T-helper 17 cell (primary cell): ENCODE measurements around the gene HRAS. TPM values are rescaled to one million over a fixed set of nuclear protein-coding genes. Genes with fewer than 3 reads are reported as not detected.
A peak's percentile ranks its signal among the peaks of the same experiment; 100 is the strongest.

Experiments used
- ATAC-seq: fragments of 150-1000 bp; cut with Tn5 transposase; 2 replicates; pipeline ENCODE4 v1.10.0; 2021; ENCODE audit warnings: mild to moderate bottlenecking, moderate library complexity
- DNase-seq, 3 donors: peaks; one replicate each; pipeline versions ENCODE4 v3.0.0 to v3.0.0-alpha.2; 2020 to 2021
- H3K9me3 ChIP-seq: one replicate; pipeline ENCODE4 v1.7.0; 2013; ENCODE audit warnings: low read length, mild to moderate bottlenecking; ENCODE audit not compliant: control insufficient read depth, poor library complexity, severe bottlenecking
- H3K27ac Mint-ChIP-seq: one replicate; pipeline ENCODE4 v1.8.0; 2022; ENCODE audit warnings: mild to moderate bottlenecking, moderate library complexity, mixed read lengths
- H3K27me3 Mint-ChIP-seq: one replicate; pipeline ENCODE4 v1.8.0; 2022; ENCODE audit warnings: mixed read lengths
- H3K36me3 Mint-ChIP-seq: one replicate; pipeline ENCODE4 v1.8.0; 2022; ENCODE audit warnings: low read depth, mixed read lengths
- H3K4me1 Mint-ChIP-seq: one replicate; pipeline ENCODE4 v1.8.0; 2022; ENCODE audit warnings: mild to moderate bottlenecking, mixed read lengths
- H3K4me3 Mint-ChIP-seq: one replicate; pipeline ENCODE4 v1.8.0; 2022; ENCODE audit warnings: mild to moderate bottlenecking, moderate library complexity, mixed read lengths
- total RNA-seq, 4 donors: library from RNA in 2 of 4; stranded (reverse) in 2 of 4; gene quantifications; one replicate each; pipeline ENCODE4 v1.2.3 and lab custom pipeline; 2022 to 2026

The HRAS gene
- total RNA-seq, 2 donors from 2014 or later = 31.4 TPM

GRCh38 chr11:512761-513595, 22.4 kb downstream of the HRAS start:
- H3K36me3 Mint-ChIP-seq = no peaks in the 10 kb centered on the region
- H3K27ac Mint-ChIP-seq = no peak overlapping the region
- no peaks in the 10 kb centered on the region for H3K27me3 Mint-ChIP-seq
- DNase-seq = no peak
- peak overlapping the region; percentile 43 for H3K4me3 Mint-ChIP-seq
- ATAC-seq = no peak
- H3K9me3 ChIP-seq = no peaks in the 10 kb centered on the region
- H3K4me1 Mint-ChIP-seq = no peaks in the 10 kb centered on the region

GRCh38 chr11:508956-509355, 26.4 kb downstream of the HRAS start:
- Mint-ChIP-seq H3K27me3 (no peaks in the 10 kb centered on the region), H3K4me3 (no peak overlapping the region), H3K4me1 (peaks cover 8% of the 10 kb centered on the region), H3K27ac (no peak overlapping the region), H3K36me3 (no peaks in the 10 kb centered on the region)
- DNase-seq (no peak), ATAC-seq (no peak)
- H3K9me3 ChIP-seq = no peaks in the 10 kb centered on the region

DNA sequence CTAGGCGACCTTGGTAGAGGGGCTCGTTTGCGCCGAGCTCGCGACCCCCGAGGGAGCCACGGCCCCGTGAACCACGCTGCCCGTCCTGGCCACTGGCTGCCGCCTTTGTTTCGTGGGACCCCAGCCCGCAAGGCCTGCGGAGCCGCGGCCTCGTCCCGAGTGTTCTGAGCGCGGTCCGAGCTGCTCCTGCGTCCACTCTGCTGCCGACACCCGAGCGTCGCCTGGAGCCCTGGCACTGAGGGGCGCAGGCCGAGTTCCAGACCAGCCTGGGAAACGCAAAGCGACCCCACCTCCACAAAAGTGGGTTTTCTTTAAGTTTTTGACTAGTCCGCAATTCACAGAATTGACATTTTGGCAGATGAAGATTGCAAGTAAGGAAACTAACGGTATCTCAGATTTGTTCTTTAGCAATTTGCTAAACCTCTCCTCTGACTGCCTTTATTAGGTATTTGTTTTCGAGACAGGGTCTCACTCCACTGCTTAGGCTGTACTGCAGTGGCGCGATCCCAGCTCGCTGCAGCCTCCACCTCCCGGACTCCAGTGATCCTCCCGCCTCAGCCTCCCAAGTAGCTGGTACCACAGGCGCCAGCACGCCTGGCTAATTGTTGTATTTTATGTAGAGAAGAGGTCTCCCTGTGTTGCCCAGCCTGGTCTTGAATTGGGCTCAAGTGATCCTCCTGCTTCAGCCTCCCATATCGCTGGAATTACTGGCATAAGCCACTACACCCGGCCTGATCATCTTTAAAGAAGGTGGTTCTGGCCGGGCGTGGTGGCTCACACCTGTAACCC, 27.5 kb downstream of the HRAS start:
- no peaks in the 10 kb centered on the region for H3K9me3 ChIP-seq
- H3K4me3 Mint-ChIP-seq = peak overlapping the region; percentile 97
- ATAC-seq (no peak), DNase-seq (no peak)
- H3K27ac Mint-ChIP-seq = no peak overlapping the region
- peaks cover 14% of the 10 kb centered on the region for H3K4me1 Mint-ChIP-seq
- H3K27me3 Mint-ChIP-seq = no peaks in the 10 kb centered on the region
- no peaks in the 10 kb centered on the region for H3K36me3 Mint-ChIP-seq

GRCh38 chr11:506995-507726, 28.2 kb downstream of the HRAS start, which contains the start of gene RNH1:
Gene RNH1, minus strand, starts transcription at chr11:507242. Its CDS starts 5,080 bp downstream, at chr11:502162.
- H3K27me3 Mint-ChIP-seq = no peaks in the 10 kb centered on the region
- ATAC-seq = peak; percentile 81
- no peaks in the 10 kb centered on the region for H3K36me3 Mint-ChIP-seq
- peak within 1 kb of the TSS; percentile 97 for H3K27ac Mint-ChIP-seq
- H3K9me3 ChIP-seq = no peaks in the 10 kb centered on the region
- H3K4me3 Mint-ChIP-seq = peak within 1 kb of the TSS; percentile 97
- H3K4me1 Mint-ChIP-seq = peaks cover 16% of the 10 kb centered on the region
- DNase-seq = peak; percentile 98 to 100 (median 99)

DNA sequence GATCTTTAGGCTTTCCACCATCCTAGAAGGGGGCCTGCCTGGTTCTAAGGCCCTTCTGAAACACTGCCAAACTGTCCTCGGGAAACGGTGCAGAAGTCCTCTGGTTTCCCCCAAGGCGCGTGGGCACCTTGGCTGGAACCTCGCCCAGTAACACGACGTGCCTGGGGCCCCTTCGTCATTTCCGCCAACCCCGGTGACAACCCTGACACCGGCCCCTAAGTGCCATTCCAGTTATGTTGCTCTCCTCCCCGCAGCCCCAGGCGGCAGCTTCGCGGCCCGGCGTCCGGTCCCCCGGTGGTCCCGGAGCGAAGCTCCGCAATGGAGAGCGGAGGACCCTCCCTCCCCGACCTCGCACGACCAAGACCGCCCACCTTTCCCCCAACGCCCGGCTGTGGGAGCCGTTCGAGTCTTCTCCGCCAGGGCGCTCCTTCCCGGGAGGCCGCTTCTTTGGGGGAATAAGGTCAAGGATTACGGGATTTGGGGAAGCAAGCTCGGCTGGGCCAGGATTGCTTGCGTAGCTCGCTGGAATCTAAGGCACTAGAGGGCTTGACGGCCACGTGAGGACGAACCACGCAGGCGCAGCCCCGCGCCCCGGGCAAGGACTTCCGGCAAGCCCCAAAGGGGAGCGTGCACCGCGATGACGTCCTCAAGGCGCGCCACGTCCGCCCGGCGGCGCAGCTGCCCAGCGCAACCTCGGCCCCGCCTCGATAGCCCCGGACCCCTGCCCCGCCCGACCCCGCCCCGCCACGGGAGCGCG, 29.0 kb downstream of the HRAS start:
- peak overlapping the region; percentile 97 for H3K27ac Mint-ChIP-seq
- peak; percentile 76 for ATAC-seq
- H3K4me3 Mint-ChIP-seq = peak overlapping the region; percentile 97
- DNase-seq = peak; percentile 95 to 98 (median 96)
- no peaks in the 10 kb centered on the region for H3K9me3 ChIP-seq
- peaks cover 16% of the 10 kb centered on the region for H3K4me1 Mint-ChIP-seq
- no peaks in the 10 kb centered on the region for H3K36me3 Mint-ChIP-seq
- H3K27me3 Mint-ChIP-seq = no peaks in the 10 kb centered on the region

DNA sequence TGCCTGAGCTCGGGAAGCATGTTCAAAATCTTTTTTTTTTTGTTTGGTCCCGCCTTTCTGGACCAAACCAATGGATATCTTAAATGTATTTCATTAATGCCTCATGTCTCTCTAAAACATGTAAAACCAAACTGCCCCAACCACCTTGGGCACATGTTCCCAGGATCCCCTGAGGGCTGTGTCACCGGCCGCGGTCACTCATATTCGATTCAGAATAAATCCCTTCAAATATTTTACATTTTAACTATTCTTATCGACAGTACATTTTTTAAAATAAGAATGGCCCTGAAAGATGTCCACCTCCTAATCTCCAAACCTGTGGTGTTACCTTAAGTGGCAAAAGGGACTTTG, 30.4 kb downstream of the HRAS start:
- H3K36me3 Mint-ChIP-seq = no peaks in the 10 kb centered on the region
- no peak for DNase-seq

DNA sequence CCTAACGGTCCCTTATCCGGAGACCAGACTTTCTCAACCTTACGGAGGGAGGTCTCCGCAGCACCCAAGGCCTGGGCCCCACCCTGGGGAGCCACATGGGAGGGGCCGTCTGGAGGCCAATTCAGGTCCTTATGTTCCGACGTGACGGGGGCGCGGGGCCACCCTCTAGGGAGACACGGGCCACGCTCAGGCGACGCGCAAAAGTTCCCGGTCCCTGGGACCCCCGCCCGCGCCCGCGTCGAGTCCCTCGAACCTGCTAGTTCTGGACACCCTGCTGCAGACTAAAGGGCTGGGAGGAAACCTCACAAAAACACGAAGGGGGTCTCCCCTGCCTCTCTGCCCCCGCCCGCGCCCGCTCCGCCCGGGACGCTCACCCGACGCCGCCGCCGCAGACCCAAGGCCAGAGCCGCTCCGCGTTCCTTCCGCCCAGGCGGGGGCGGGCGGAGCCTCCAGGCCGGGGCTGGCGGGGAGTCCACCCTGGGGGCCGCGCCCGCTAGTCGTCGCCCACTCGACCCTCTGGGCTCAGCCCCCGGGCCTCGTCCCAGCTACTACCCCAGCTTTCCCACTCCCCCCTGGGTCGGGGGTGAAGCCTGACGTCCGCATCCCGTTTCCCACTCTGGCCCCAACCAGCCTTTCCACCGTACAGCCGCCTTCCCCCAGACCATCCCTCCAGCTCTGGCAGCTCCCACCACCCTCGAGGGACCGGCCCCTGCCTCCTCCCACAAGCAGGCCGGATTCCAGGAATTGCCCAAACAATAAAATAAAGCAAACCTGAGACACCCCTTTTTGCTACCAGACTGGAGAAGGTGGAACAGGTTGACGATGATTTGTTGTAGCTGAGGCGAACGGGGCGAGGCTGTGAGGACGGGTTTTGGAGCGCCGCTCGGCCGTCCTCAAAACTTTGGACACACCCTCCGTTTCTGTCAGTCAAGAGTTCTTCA, 31.1 kb downstream of the HRAS start:
- peak overlapping the region; percentile 97 for H3K27ac Mint-ChIP-seq
- no peaks in the 10 kb centered on the region for H3K27me3 Mint-ChIP-seq
- no peaks in the 10 kb centered on the region for H3K9me3 ChIP-seq
- DNase-seq (no peak), ATAC-seq (no peak)
- peaks cover 16% of the 10 kb centered on the region for H3K4me1 Mint-ChIP-seq
- H3K4me3 Mint-ChIP-seq = peak overlapping the region; percentile 86
- no peaks in the 10 kb centered on the region for H3K36me3 Mint-ChIP-seq

More for the DNA sequence above, 30.4 kb downstream of the HRAS start:
- Mint-ChIP-seq H3K4me1 (peaks cover 16% of the 10 kb centered on the region), H3K27ac (peak overlapping the region; percentile 97), H3K27me3 (no peaks in the 10 kb centered on the region), H3K4me3 (peak overlapping the region; percentile 86)
- ATAC-seq = no peak
- H3K9me3 ChIP-seq = no peaks in the 10 kb centered on the region

DNA sequence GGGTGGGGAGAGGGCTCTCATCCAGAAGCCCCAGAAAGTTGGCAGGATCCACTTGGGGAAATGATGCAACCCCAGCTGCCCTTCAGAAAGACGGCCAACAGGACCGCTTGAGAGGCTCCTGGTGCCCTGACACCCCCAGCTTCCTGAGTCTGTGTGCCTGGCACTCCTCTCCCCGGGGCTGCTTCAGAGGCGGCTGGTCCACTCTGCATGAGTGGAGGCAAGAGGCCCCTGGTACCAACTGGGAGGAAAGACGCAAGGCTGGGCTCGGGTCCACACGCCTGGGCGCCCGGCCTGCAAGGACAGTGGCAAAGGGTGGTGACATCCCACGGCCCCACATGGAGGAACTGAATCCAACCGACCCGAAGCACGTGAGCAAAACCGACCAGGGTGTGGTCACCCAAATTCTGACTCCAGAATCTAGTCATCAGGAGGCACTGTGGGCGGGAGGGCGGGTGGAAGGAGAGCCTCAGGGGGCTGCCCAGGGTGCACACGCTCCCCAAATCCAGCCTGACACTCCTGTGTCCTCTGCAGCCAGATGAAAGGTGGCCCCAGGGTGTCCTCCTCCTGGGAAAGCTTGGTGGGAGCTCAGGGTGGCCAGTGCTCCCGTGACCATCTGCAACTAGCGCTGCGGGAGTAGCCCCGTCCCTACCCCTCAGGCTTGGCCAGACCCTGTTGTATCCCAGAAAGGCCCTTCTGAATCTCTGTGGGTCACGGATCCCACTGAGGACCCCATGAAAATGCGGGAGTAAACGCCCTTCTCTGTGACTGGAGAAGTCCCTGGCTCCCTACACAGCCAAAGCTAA, 32.0 kb downstream of the HRAS start:
- H3K4me1 Mint-ChIP-seq = peaks cover 16% of the 10 kb centered on the region
- H3K4me3 Mint-ChIP-seq = peak overlapping the region; percentile 86
- peaks cover under 1% of the 10 kb centered on the region for H3K36me3 Mint-ChIP-seq
- DNase-seq (no peak), ATAC-seq (no peak)
- H3K27ac Mint-ChIP-seq = peak overlapping the region; percentile 27
- no peaks in the 10 kb centered on the region for H3K9me3 ChIP-seq
- no peaks in the 10 kb centered on the region for H3K27me3 Mint-ChIP-seq

GRCh38 chr11:502288-503178, 32.8 kb downstream of the HRAS start:
- Mint-ChIP-seq H3K36me3 (peaks cover 5% of the 10 kb centered on the region), H3K27ac (peak overlapping the region; percentile 27), H3K4me1 (peaks cover 17% of the 10 kb centered on the region), H3K27me3 (no peaks in the 10 kb centered on the region), H3K4me3 (peak overlapping the region; percentile 12)
- DNase-seq (no peak), ATAC-seq (no peak)
- H3K9me3 ChIP-seq = no peaks in the 10 kb centered on the region

- Mint-ChIP-seq H3K4me3 (no peak overlapping the region), H3K36me3 (peaks cover 10% of the 10 kb centered on the region), H3K4me1 (peaks cover 19% of the 10 kb centered on the region), H3K27me3 (no peaks in the 10 kb centered on the region), H3K27ac (peak overlapping the region; percentile 27)
- DNase-seq (no peak), ATAC-seq (no peak)
- H3K9me3 ChIP-seq = no peaks in the 10 kb centered on the region
Observed at GRCh38 chr11:501683-502287, 33.6 kb downstream of the HRAS start.
